Glutamatergic neuron (in vitro differentiated cells): ENCODE results near the gene PRKAR1B. TPM values are rescaled to one million over a fixed set of nuclear protein-coding genes. Genes with fewer than 3 reads are reported as not detected.

ENCODE experiments used
- DNase-seq: peaks from one replicate; pipeline ENCODE4 v3.0.0; 2022
- H3K27ac Mint-ChIP-seq: one replicate; pipeline ENCODE4 v1.8.0; 2020; ENCODE audit warnings: mild to moderate bottlenecking, mixed read lengths, inconsistent platforms; ENCODE audit not compliant: unreplicated experiment
- H3K27me3 Mint-ChIP-seq: one replicate; pipeline ENCODE4 v1.8.0; 2020; ENCODE audit warnings: mild to moderate bottlenecking, moderate library complexity, mixed read lengths, inconsistent platforms; ENCODE audit not compliant: unreplicated experiment
- H3K36me3 Mint-ChIP-seq: one replicate; pipeline ENCODE4 v1.8.0; 2020; ENCODE audit warnings: mild to moderate bottlenecking, mixed read lengths, inconsistent platforms; ENCODE audit not compliant: unreplicated experiment
- H3K4me1 Mint-ChIP-seq: one replicate; pipeline ENCODE4 v1.8.0; 2020; ENCODE audit warnings: mild to moderate bottlenecking, low read depth, mixed read lengths, inconsistent platforms; ENCODE audit not compliant: unreplicated experiment
- H3K4me3 Mint-ChIP-seq: one replicate; pipeline ENCODE4 v1.8.0; 2020; ENCODE audit warnings: mild to moderate bottlenecking, mixed read lengths, inconsistent platforms; ENCODE audit not compliant: unreplicated experiment
- H3K9me3 Mint-ChIP-seq: one replicate; pipeline ENCODE4 v1.8.0; 2020; ENCODE audit warnings: mild to moderate bottlenecking, moderate library complexity, mixed read lengths, inconsistent platforms; ENCODE audit not compliant: unreplicated experiment
- CTCF ChIP-seq: fragments of 200-600 bp; sonication (generic); IDR thresholded peaks from one replicate; pipeline ENCODE4 v1.5.0; 2021; ENCODE audit not compliant: partially characterized antibody, unreplicated experiment
- total RNA-seq: library from RNA; stranded (reverse); fragmentation: NEBNext Ultra II Directional; extraction: Animal tissue kit (Norgen Biotek cat#: 25700); gene quantifications from one replicate; pipeline ENCODE4 v1.2.1, GENCODE V29; 2021; ENCODE audit not compliant: unreplicated experiment

PRKAR1B gene
- total RNA-seq, 1 donor from 2014 or later = 12.8 TPM

GRCh38 chr7:509426-510130, 217.5 kb downstream of the PRKAR1B start:
- peaks cover 5% of the 10 kb centered on the region for H3K4me1 Mint-ChIP-seq
- H3K27me3 Mint-ChIP-seq = peaks cover 5% of the 10 kb centered on the region
- no peak overlapping the region for H3K27ac Mint-ChIP-seq
- H3K9me3 Mint-ChIP-seq = peaks cover 8% of the 10 kb centered on the region
- TF ChIP-seq CTCF = no peak
- DNase-seq = peak; percentile 10
- no peaks in the 10 kb centered on the region for H3K36me3 Mint-ChIP-seq
- no peak overlapping the region for H3K4me3 Mint-ChIP-seq

GRCh38 chr7:508461-509170, 218.5 kb downstream of the PRKAR1B start:
- Mint-ChIP-seq H3K4me1 (peaks cover 3% of the 10 kb centered on the region), H3K27me3 (peaks cover 1% of the 10 kb centered on the region), H3K27ac (no peak overlapping the region), H3K9me3 (peaks cover 6% of the 10 kb centered on the region), H3K4me3 (no peak overlapping the region), H3K36me3 (no peaks in the 10 kb centered on the region)
- no peak for TF ChIP-seq CTCF
- peak; percentile 15 for DNase-seq

GRCh38 chr7:507623-508300, 219.3 kb downstream of the PRKAR1B start:
- peak; percentile 8 for DNase-seq
- no peak for TF ChIP-seq CTCF
- Mint-ChIP-seq H3K9me3 (peaks cover 6% of the 10 kb centered on the region), H3K36me3 (no peaks in the 10 kb centered on the region), H3K27ac (no peak overlapping the region), H3K4me1 (peaks cover 2% of the 10 kb centered on the region), H3K4me3 (no peak overlapping the region), H3K27me3 (no peaks in the 10 kb centered on the region)

GRCh38 chr7:506921-507622, 220.0 kb downstream of the PRKAR1B start:
- H3K9me3 Mint-ChIP-seq = peaks cover 6% of the 10 kb centered on the region
- peak; percentile 10 for DNase-seq
- H3K36me3 Mint-ChIP-seq = no peaks in the 10 kb centered on the region
- no peak overlapping the region for H3K4me3 Mint-ChIP-seq
- peaks cover 4% of the 10 kb centered on the region for H3K4me1 Mint-ChIP-seq
- no peaks in the 10 kb centered on the region for H3K27me3 Mint-ChIP-seq
- H3K27ac Mint-ChIP-seq = no peak overlapping the region
- TF ChIP-seq CTCF = no peak
